CD8-positive, alpha-beta memory T cell (primary cell): ENCODE measurements around the gene KCNIP1. TPM values are rescaled to one million over a fixed set of nuclear protein-coding genes. Genes with fewer than 3 reads are reported as not detected.

Experiments
- CTCF ChIA-PET: fragments of 350-600 bp; sonication (Branson Sonifier 250); formaldehyde crosslinking; loops from one replicate; lab custom pipeline; 2021; ENCODE audit warnings: antibody characterized with exemption; lab: Charles Lee
- POLR2A ChIA-PET: fragments of 350-600 bp; sonication (Branson Sonifier 250); formaldehyde crosslinking; loops from one replicate; lab custom pipeline; 2021; ENCODE audit warnings: antibody characterized with exemption; lab: Charles Lee
- DNase-seq, 5 donors: peaks; one replicate each; pipeline versions ENCODE4 v3.0.0 to v3.0.0-alpha.2; 2020 to 2022; ENCODE audit warnings: mixed read lengths in 1 of 5
- H3K27ac ChIP-seq: one replicate; pipeline ENCODE4 v1.7.0; 2013; ENCODE audit warnings: low read depth, mild to moderate bottlenecking, low read length, moderate library complexity
- H3K27me3 ChIP-seq: 2 replicates; pipeline ENCODE4 v1.7.0; 2013; ENCODE audit warnings: low read length, mild to moderate bottlenecking; ENCODE audit not compliant: insufficient read depth, poor library complexity, severe bottlenecking
- H3K36me3 ChIP-seq: 2 replicates; pipeline ENCODE4 v1.7.0; 2013; ENCODE audit warnings: mild to moderate bottlenecking, low read length, moderate library complexity; ENCODE audit not compliant: insufficient read depth
- H3K4me1 ChIP-seq: 2 replicates; pipeline ENCODE4 v1.7.0; 2013; ENCODE audit warnings: mild to moderate bottlenecking, low read length, moderate library complexity; ENCODE audit not compliant: insufficient read depth
- H3K4me3 ChIP-seq: 2 replicates; pipeline ENCODE4 v1.7.0; 2013; ENCODE audit warnings: mild to moderate bottlenecking, low read length
- H3K9me3 ChIP-seq: 2 replicates; pipeline ENCODE4 v1.7.0; 2013; ENCODE audit warnings: mild to moderate bottlenecking, low read length
- H3K27ac Mint-ChIP-seq, 8 donors: one replicate each; pipeline ENCODE4 v1.8.0; 2020 to 2021; ENCODE audit warnings: mixed read lengths in 8 of 8, mild to moderate bottlenecking in 6 of 8, inconsistent platforms in 3 of 8, moderate library complexity in 3 of 8
- H3K27me3 Mint-ChIP-seq, 2 donors: one replicate each; pipeline ENCODE4 v1.8.0; 2020 to 2021; ENCODE audit warnings: mixed read lengths in 2 of 2, mild to moderate bottlenecking in 1 of 2, moderate library complexity in 1 of 2
- H3K36me3 Mint-ChIP-seq, 3 donors: one replicate each; pipeline ENCODE4 v1.8.0; 2020 to 2021; ENCODE audit warnings: mixed read lengths in 3 of 3, inconsistent platforms in 1 of 3, mild to moderate bottlenecking in 1 of 3
- H3K4me1 Mint-ChIP-seq, 3 donors: one replicate each; pipeline ENCODE4 v1.8.0; 2020 to 2021; ENCODE audit warnings: mixed read lengths in 3 of 3, inconsistent platforms in 1 of 3, mild to moderate bottlenecking in 1 of 3
- H3K4me3 Mint-ChIP-seq, 7 donors: one replicate each; pipeline ENCODE4 v1.8.0; 2020 to 2021; ENCODE audit warnings: mixed read lengths in 7 of 7, mild to moderate bottlenecking in 6 of 7, moderate library complexity in 4 of 7, inconsistent platforms in 2 of 7
- H3K9me3 Mint-ChIP-seq, 5 donors: one replicate each; pipeline ENCODE4 v1.8.0; 2020 to 2022; ENCODE audit warnings: mixed read lengths in 5 of 5, mild to moderate bottlenecking in 3 of 5, moderate library complexity in 2 of 5, inconsistent platforms in 1 of 5
- polyA plus RNA-seq: library from polyadenylated mRNA; unstranded; fragments of 300-500 nt; fragmentation: Illumina TruSeq; gene quantifications from one replicate; pipeline ENCODE4 v1.2.3, GENCODE V29; 2021
- total RNA-seq, 2 experiments: library from RNA; stranded (reverse); gene quantifications; one replicate each; pipeline ENCODE4 v1.2.3, GENCODE V29; 2021

KCNIP1 gene
- total and polyA plus RNA-seq, 3 experiments from 2014 or later: not detected

DNA sequence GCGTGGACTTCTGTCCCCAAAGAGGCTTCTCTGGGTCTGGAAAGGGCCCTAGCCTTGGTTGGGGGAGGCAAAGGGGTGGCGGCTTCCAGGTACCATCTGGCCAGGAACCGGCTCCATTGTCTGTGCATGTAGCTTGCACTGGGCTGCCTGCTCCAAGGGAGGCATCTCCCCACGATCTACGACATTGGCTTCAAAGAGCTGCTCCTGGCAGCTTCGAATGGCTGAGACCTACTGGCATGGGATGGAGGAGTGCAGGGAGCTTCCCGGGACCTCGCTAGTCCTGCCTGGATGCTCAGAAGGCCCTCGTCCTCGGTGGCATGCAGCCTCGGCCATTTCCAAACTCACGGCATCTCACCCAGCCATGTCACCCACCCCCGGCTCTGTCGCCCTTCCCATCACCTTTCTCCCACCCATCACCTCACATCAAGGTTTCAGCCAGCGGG lies 137.8 kb downstream of the KCNIP1 start:
- Histone ChIP-seq H3K27me3 (no peaks in the 10 kb centered on the region), H3K4me3 (no peak overlapping the region), H3K27ac (no peak overlapping the region), H3K9me3 (no peaks in the 10 kb centered on the region), H3K4me1 (no peaks in the 10 kb centered on the region), H3K36me3 (no peaks in the 10 kb centered on the region)
- H3K4me1 Mint-ChIP-seq: peaks cover 0 to 4% (median 0%) of the 10 kb centered on the region in 3 donors
- DNase-seq: no peak
- H3K9me3 Mint-ChIP-seq: no peaks in the 10 kb centered on the region
- ChIA-PET POLR2A (no interaction called here), CTCF (no interaction called here)
- peaks cover 35 to 63% of the 10 kb centered on the region in 2 donors for H3K27me3 Mint-ChIP-seq
- H3K27ac Mint-ChIP-seq: no peak overlapping the region
- no peak overlapping the region for H3K4me3 Mint-ChIP-seq
- no peaks in the 10 kb centered on the region for H3K36me3 Mint-ChIP-seq

DNA sequence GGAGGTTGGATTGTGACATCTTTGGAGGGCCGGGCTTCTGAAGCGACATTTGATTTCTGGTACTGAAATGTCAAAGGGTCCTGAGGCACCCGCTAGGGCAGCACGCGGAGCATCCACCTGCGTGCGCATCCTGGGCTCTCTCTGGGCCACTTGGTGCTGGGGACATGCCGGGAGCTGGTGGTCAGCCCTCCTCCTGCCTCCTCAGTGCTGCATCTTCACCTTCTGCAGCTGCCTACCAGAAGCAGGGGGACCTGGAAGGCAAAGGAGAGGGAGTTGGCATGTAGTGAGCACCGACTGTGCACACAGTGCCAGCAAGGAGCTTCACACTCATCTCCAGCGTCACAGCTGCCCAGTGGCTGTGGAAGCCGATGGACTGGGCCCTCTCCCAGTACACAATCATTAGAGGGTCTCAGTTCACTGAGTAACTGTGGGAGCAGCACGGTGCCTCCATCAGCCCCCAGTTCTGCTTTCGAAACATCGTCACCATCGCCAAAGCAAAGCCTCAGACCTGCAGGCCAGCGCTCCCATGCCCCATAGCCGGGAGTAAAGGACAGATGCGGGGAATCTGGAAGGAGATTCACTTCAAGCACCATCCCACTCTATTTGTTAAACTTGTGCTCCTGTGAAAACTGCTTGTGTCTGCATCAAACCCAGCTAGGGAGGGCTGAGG lies 138.4 kb downstream of the KCNIP1 start:
- Mint-ChIP-seq H3K4me1 (peaks cover 0 to 4% (median 0%) of the 10 kb centered on the region in 3 donors), H3K36me3 (no peaks in the 10 kb centered on the region), H3K4me3 (no peak overlapping the region), H3K27ac (no peak overlapping the region), H3K27me3 (peaks cover 34 to 63% of the 10 kb centered on the region in 2 donors), H3K9me3 (no peaks in the 10 kb centered on the region)
- no peaks in the 10 kb centered on the region for H3K36me3 ChIP-seq
- no peak overlapping the region for H3K27ac ChIP-seq
- H3K27me3 ChIP-seq: no peaks in the 10 kb centered on the region
- ChIA-PET CTCF (no interaction called here), POLR2A (no interaction called here)
- no peaks in the 10 kb centered on the region for H3K9me3 ChIP-seq
- H3K4me1 ChIP-seq: no peaks in the 10 kb centered on the region
- H3K4me3 ChIP-seq: no peak overlapping the region
- DNase-seq: no peak

DNA sequence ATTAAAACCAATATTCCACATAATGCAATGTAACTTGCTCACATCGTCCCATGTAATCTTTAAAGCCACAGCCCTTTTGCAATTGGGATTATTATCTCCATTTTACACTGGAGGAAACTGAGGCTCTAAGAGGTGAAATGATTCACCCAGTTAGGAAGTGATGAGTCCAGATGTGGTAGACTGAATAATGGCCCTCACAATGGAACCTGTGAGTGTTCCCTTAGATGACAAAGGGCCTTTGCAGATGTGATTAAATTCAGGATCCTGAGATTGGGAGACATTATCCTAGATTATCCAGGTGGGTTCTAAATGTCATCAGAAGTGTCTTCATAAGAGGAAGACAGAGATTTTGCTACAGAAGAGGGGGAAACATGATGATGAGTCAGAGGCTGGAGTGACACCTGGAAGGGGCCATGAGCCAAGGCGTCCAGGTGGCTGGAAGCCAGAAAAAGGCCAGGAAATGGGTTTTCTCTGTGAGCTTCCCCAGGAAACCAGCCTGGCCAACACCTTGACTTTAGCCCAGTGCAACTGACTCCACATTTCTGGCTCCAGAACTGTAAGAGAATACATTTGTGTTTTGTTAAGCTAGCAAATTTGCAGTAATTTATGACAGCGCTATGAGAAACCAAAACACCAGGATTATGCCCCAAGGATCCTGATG lies 139.1 kb downstream of the KCNIP1 start:
- Mint-ChIP-seq H3K4me1 (peaks cover 0 to 4% (median 0%) of the 10 kb centered on the region in 3 donors), H3K36me3 (no peaks in the 10 kb centered on the region), H3K9me3 (no peaks in the 10 kb centered on the region), H3K27me3 (peaks cover 29 to 60% of the 10 kb centered on the region in 2 donors), H3K4me3 (no peak overlapping the region), H3K27ac (no peak overlapping the region)
- H3K27ac ChIP-seq: no peak overlapping the region
- H3K27me3 ChIP-seq: no peaks in the 10 kb centered on the region
- ChIA-PET CTCF (no interaction called here), POLR2A (no interaction called here)
- no peak for DNase-seq
- no peak overlapping the region for H3K4me3 ChIP-seq
- H3K36me3 ChIP-seq: no peaks in the 10 kb centered on the region
- H3K9me3 ChIP-seq: no peaks in the 10 kb centered on the region
- no peaks in the 10 kb centered on the region for H3K4me1 ChIP-seq

DNA sequence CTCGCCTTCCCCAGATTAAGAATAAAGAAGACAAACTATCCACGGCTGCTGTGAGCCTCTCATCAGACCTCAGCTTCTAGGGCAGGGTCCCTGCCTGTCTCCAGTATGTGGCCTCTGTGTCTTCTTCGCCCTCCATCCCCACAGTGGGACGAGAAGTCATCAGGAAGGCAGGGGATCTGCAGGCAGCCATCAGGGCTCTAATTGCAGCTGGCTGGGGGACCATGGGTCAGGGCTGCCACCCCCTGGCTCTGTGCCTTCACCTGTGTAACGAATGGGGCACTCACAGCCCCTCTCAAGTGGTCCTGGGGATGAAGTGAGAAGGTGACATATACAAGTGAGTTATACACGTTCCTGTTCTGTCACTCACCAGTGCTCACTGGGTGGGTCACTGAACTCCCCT lies 139.8 kb downstream of the KCNIP1 start:
- Mint-ChIP-seq H3K27ac (no peak overlapping the region), H3K4me3 (no peak overlapping the region), H3K36me3 (no peaks in the 10 kb centered on the region), H3K27me3 (peaks cover 29 to 55% of the 10 kb centered on the region in 2 donors), H3K4me1 (peaks cover 0 to 2% (median 0%) of the 10 kb centered on the region in 3 donors), H3K9me3 (no peaks in the 10 kb centered on the region)
- no peaks in the 10 kb centered on the region for H3K36me3 ChIP-seq
- H3K9me3 ChIP-seq: no peaks in the 10 kb centered on the region
- DNase-seq: no peak
- CTCF ChIA-PET: no interaction called here
- no peak overlapping the region for H3K4me3 ChIP-seq
- POLR2A ChIA-PET: no interaction called here
- H3K27ac ChIP-seq: no peak overlapping the region
- no peaks in the 10 kb centered on the region for H3K27me3 ChIP-seq
- no peaks in the 10 kb centered on the region for H3K4me1 ChIP-seq

DNA sequence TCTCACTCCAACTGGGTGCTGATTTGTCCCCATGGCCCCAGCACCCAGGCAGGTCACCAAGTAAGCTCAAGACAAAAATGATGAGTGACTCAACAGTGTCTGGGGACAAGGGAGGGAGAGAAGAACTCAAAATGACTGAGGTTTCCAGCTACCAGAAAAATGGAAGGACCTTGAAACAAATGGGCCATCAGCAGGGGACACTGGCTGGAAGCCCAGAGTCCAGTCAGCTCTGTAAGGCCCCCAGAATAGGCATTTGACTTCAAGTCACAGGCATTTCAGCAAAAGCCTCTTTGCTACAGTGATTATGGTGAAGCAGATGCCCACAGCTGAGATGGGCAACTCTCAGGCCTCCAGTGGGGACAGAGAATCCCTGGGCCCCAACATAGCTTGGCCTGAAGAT lies 140.7 kb downstream of the KCNIP1 start:
- H3K9me3 Mint-ChIP-seq: no peaks in the 10 kb centered on the region
- H3K27me3 Mint-ChIP-seq: peaks cover 27 to 47% of the 10 kb centered on the region in 2 donors
- POLR2A ChIA-PET: no interaction called here
- H3K27ac Mint-ChIP-seq: no peak overlapping the region
- H3K27ac ChIP-seq: no peak overlapping the region
- H3K27me3 ChIP-seq: no peaks in the 10 kb centered on the region
- CTCF ChIA-PET: no interaction called here
- H3K4me1 Mint-ChIP-seq: no peaks in the 10 kb centered on the region
- H3K4me1 ChIP-seq: no peaks in the 10 kb centered on the region
- no peak overlapping the region for H3K4me3 Mint-ChIP-seq
- no peaks in the 10 kb centered on the region for H3K36me3 ChIP-seq
- no peaks in the 10 kb centered on the region for H3K36me3 Mint-ChIP-seq
- H3K9me3 ChIP-seq: no peaks in the 10 kb centered on the region
- H3K4me3 ChIP-seq: no peak overlapping the region
- DNase-seq: no peak

GRCh38 chr5:170648541-170648940 lies 144.7 kb downstream of the KCNIP1 start:
- H3K27ac Mint-ChIP-seq: no peak overlapping the region
- H3K27me3 Mint-ChIP-seq: peaks cover 15 to 31% of the 10 kb centered on the region in 2 donors
- CTCF ChIA-PET: no interaction called here

DNA sequence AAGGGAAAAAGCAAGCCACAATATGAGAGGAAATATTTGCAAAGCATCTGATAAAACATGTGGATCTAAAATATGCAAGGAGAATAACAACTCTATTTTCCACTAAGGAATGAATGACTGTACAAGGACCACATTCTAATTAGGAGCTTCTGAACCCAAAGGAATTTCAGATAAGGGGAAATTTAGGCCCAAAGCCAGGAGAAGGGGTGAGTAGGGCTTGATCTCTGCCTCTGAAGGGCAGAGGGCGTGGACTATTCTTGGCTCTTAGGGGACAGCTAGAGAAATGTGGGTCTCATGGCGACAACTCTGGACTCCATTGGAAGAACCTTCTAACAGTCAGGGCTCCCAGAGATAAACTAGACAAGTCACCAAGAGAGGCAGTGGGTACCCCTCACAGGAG lies 147.0 kb downstream of the KCNIP1 start:
- DNase-seq: no peak
- peaks cover 8 to 20% of the 10 kb centered on the region in 2 donors for H3K27me3 Mint-ChIP-seq
- CTCF ChIA-PET: no interaction called here

More at GRCh38 chr5:170648541-170648940, 144.7 kb downstream of the KCNIP1 start:
- H3K4me3 ChIP-seq: no peak overlapping the region
- no peaks in the 10 kb centered on the region for H3K9me3 ChIP-seq
- H3K4me1 ChIP-seq: no peaks in the 10 kb centered on the region
- no peak overlapping the region for H3K27ac ChIP-seq
- H3K36me3 ChIP-seq: no peaks in the 10 kb centered on the region
- Mint-ChIP-seq H3K9me3 (no peaks in the 10 kb centered on the region), H3K4me1 (no peaks in the 10 kb centered on the region), H3K4me3 (no peak overlapping the region), H3K36me3 (no peaks in the 10 kb centered on the region)
- DNase-seq: no peak
- H3K27me3 ChIP-seq: no peaks in the 10 kb centered on the region
- POLR2A ChIA-PET: no interaction called here

GRCh38 chr5:170651604-170652277 lies 147.9 kb downstream of the KCNIP1 start:
- Mint-ChIP-seq H3K9me3 (no peaks in the 10 kb centered on the region), H3K4me3 (no peak overlapping the region), H3K4me1 (no peaks in the 10 kb centered on the region), H3K27ac (no peak overlapping the region), H3K27me3 (peaks cover 4 to 16% of the 10 kb centered on the region in 2 donors), H3K36me3 (no peaks in the 10 kb centered on the region)
- ChIA-PET CTCF (interaction anchor here (1.5 kb wide), 1 partner anchor 14 kb away, joined by 3 read pairs; no protein-coding TSS in a partner anchor), POLR2A (no interaction called here)
- H3K9me3 ChIP-seq: no peaks in the 10 kb centered on the region
- no peaks in the 10 kb centered on the region for H3K36me3 ChIP-seq
- H3K4me3 ChIP-seq: no peak overlapping the region
- H3K27me3 ChIP-seq: no peaks in the 10 kb centered on the region
- H3K27ac ChIP-seq: no peak overlapping the region
- DNase-seq: no peak
- H3K4me1 ChIP-seq: no peaks in the 10 kb centered on the region

More for the DNA sequence above, 147.0 kb downstream of the KCNIP1 start:
- POLR2A ChIA-PET: no interaction called here
- Histone ChIP-seq H3K27ac (no peak overlapping the region), H3K4me3 (no peak overlapping the region), H3K4me1 (no peaks in the 10 kb centered on the region), H3K27me3 (no peaks in the 10 kb centered on the region), H3K9me3 (no peaks in the 10 kb centered on the region), H3K36me3 (no peaks in the 10 kb centered on the region)
- Mint-ChIP-seq H3K4me1 (no peaks in the 10 kb centered on the region), H3K27ac (no peak overlapping the region), H3K36me3 (no peaks in the 10 kb centered on the region), H3K9me3 (no peaks in the 10 kb centered on the region), H3K4me3 (no peak overlapping the region)
